Transverse colon (tissue), 4 donors: ENCODE measurements around the gene APLNR.

Experiments used
- EP300 ChIP-seq: sonication (generic); formaldehyde crosslinking; IDR thresholded peaks from one replicate; pipeline ENCODE4 v1.6.1; 2017; ENCODE audit warnings: antibody characterized with exemption, low read depth
- POLR2A ChIP-seq: fragments of 450-650 bp; IDR thresholded peaks from one replicate; pipeline ENCODE4 v1.6.1; 2016; ENCODE audit warnings: antibody characterized with exemption, mild to moderate bottlenecking, moderate library complexity
- POLR2AphosphoS5 ChIP-seq, 3 donors: sonication (generic); formaldehyde crosslinking; IDR thresholded peaks; one replicate each; pipeline ENCODE4 v1.6.1; 2016; ENCODE audit warnings: antibody characterized with exemption in 3 of 3
- TF ChIP-seq, protein P1 (sequence below), 5 experiments: fragments of 200-600 bp in 3 of 5; fragments of 450-650 bp in 2 of 5; sonication (generic) in 3 of 5; IDR thresholded peaks; 1 replicate in 2 of 5; 2 replicates in 3 of 5; pipeline ENCODE4 v1.5.1; 2016 to 2017; ENCODE audit warnings: antibody characterized with exemption in 5 of 5, inconsistent platforms in 3 of 5, mild to moderate bottlenecking in 2 of 5, moderate library complexity in 1 of 5

DNA sequence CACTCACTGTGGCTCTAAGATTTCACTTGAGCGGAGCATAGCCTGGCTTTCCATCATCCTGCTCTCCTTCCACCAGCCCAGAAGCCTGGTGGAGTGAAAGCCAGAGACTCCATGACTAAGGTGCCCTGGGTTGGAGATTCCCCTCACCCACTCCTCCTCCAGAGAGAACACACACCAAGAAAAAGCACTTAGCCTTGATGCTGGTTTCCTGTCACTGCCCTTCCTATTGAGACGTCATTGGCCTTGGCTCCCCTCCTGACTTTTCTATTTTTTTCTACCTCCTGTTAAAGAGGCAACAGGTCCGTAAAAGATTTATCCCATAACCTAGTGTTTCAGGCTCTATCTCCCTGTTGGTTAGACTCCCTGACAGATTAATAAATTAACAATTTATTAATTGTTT is 38.5 kb upstream of the APLNR start:
- TF ChIP-seq POLR2A (no peak), POLR2AphosphoS5 (IDR thresholded peaks at IDR 0.05) (no peak), EP300 (no peak)
- TF ChIP-seq, protein P1, sequence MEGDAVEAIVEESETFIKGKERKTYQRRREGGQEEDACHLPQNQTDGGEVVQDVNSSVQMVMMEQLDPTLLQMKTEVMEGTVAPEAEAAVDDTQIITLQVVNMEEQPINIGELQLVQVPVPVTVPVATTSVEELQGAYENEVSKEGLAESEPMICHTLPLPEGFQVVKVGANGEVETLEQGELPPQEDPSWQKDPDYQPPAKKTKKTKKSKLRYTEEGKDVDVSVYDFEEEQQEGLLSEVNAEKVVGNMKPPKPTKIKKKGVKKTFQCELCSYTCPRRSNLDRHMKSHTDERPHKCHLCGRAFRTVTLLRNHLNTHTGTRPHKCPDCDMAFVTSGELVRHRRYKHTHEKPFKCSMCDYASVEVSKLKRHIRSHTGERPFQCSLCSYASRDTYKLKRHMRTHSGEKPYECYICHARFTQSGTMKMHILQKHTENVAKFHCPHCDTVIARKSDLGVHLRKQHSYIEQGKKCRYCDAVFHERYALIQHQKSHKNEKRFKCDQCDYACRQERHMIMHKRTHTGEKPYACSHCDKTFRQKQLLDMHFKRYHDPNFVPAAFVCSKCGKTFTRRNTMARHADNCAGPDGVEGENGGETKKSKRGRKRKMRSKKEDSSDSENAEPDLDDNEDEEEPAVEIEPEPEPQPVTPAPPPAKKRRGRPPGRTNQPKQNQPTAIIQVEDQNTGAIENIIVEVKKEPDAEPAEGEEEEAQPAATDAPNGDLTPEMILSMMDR (IDR thresholded peaks at IDR 0.05): no peak
